ENCODE data around the gene C2CD2L. TPM values are rescaled to one million over a fixed set of nuclear protein-coding genes. Genes with fewer than 3 reads are reported as not detected.

Gene C2CD2L
- total and polyA plus RNA-seq, 2 of the 13 experiments (the other 11 are each of a cell fraction or from before 2014, with no cell fraction given): 3.7 to 5.5 TPM

- POLR2A ChIA-PET: interaction anchor here (1.3 kb wide), 1 partner anchor 11 kb away, joined by 3 read pairs; the partner anchor contains the start of gene C2CD2L
- Histone ChIP-seq H3K4me1 (ENCODE audit: insufficient read depth, low read length) (peaks cover 24% of the 10 kb centered on the region), H3K27ac (ENCODE audit: extremely low read length, insufficient read depth, low read length) (no peak overlapping the region), H3K9ac (ENCODE audit: insufficient read depth, low read depth, low read length) (no peak overlapping the region), H3K4me2 (ENCODE audit: low read depth, low read length) (no peak overlapping the region), H3K9me3 (ENCODE audit: low read length) (no peaks in the 10 kb centered on the region), H4K20me1 (ENCODE audit: insufficient read depth, low read length) (no peaks in the 10 kb centered on the region), H3K4me3 (replicated peaks in 1 of 3; ENCODE audit: insufficient read depth in 1 of 3, low read depth in 2 of 3, low read length in 3 of 3) (no peak overlapping the region), H2AFZ (ENCODE audit: low read length) (no peak overlapping the region), H3K27me3 (ENCODE audit: control insufficient read depth in 1 of 2, insufficient read depth in 2 of 2, low read length in 2 of 2) (no peaks in the 10 kb centered on the region; a peak in 1 of 5 replicates), H3K79me2 (ENCODE audit: insufficient read depth, low read length) (peaks cover 17% of the 10 kb centered on the region), H3K36me3 (replicated peaks in 1 of 2; ENCODE audit: control insufficient read depth in 1 of 2, insufficient read depth in 2 of 2, low read length in 2 of 2) (peaks cover 12% of the 10 kb centered on the region in 2 experiments)
- WGBS (ENCODE audit: low lambda C conversion rate): 96% methylated on average over 5 of the region's 5 CpGs
- CTCF ChIA-PET (ENCODE audit: low intra/inter-chr PET ratio, low total read pairs): no interaction called here
- BruUV-seq (replicated peaks): no TSS peak
- FAIRE-seq (no peak), ATAC-seq (no peak), DNase-seq (ENCODE audit: low spot score) (no peak)
- intact Hi-C loops (cut with micrococcal nuclease; ENCODE audit: unreplicated experiment) (no loop called here), in situ Hi-C loops (cut with HindIII; ENCODE audit: extremely low pct_ligation_motif_present, low pct_unique_long_range_greater_than_20kb) (no loop called here)
- TF ChIP-seq KMT2A (CRISPR knock-in tag; IDR thresholded peaks at IDR 0.05): no peak
- TF ChIP-seq ELK4 (CRISPR knock-in tag; IDR thresholded peaks at IDR 0.05; ENCODE audit: borderline replicate concordance): no peak
- TF ChIP-seq ZNF644 (CRISPR knock-in tag; IDR thresholded peaks at IDR 0.05; ENCODE audit: low read depth): no peak
Measured at GRCh38 chr11:119118227-119118626, 11.1 kb downstream of the C2CD2L start.

- POLR2A ChIA-PET: interaction anchor here (1.3 to 3.0 kb wide), 2 partner anchors 12 to 24 kb away, joined by 3 to 28 read pairs; partner anchors contain the start of gene C2CD2L
- Histone ChIP-seq H3K4me2 (ENCODE audit: low read depth, low read length) (no peak overlapping the region), H3K4me1 (ENCODE audit: insufficient read depth, low read length) (peaks cover 26% of the 10 kb centered on the region), H3K79me2 (ENCODE audit: insufficient read depth, low read length) (peaks cover 17% of the 10 kb centered on the region), H2AFZ (ENCODE audit: low read length) (no peak overlapping the region), H3K9me3 (ENCODE audit: low read length) (no peaks in the 10 kb centered on the region), H3K27ac (ENCODE audit: extremely low read length, insufficient read depth, low read length) (no peak overlapping the region), H3K4me3 (replicated peaks in 1 of 3; ENCODE audit: insufficient read depth in 1 of 3, low read depth in 2 of 3, low read length in 3 of 3) (no peak overlapping the region), H3K27me3 (ENCODE audit: control insufficient read depth in 1 of 2, insufficient read depth in 2 of 2, low read length in 2 of 2) (no peaks in the 10 kb centered on the region; a peak in 1 of 5 replicates), H4K20me1 (ENCODE audit: insufficient read depth, low read length) (no peaks in the 10 kb centered on the region), H3K36me3 (replicated peaks in 1 of 2; ENCODE audit: control insufficient read depth in 1 of 2, insufficient read depth in 2 of 2, low read length in 2 of 2) (peaks cover 6 to 8% of the 10 kb centered on the region in 2 experiments), H3K9ac (ENCODE audit: insufficient read depth, low read depth, low read length) (no peak overlapping the region)
- no peak for FAIRE-seq
- in situ Hi-C loops (cut with HindIII; ENCODE audit: extremely low pct_ligation_motif_present, low pct_unique_long_range_greater_than_20kb): no loop called here
- CTCF ChIA-PET (ENCODE audit: low intra/inter-chr PET ratio, low total read pairs): no interaction called here
- no peak for ATAC-seq
- WGBS (ENCODE audit: low lambda C conversion rate): 94% methylated on average over 1 of the region's 1 CpG
- no TSS peak for BruUV-seq (replicated peaks)
- intact Hi-C loops (cut with micrococcal nuclease; ENCODE audit: unreplicated experiment): no loop called here
- no peak for DNase-seq (ENCODE audit: low spot score)
- TF ChIP-seq TBP (CRISPR knock-in tag; IDR thresholded peaks at IDR 0.05): no peak
- no peak for TF ChIP-seq RARG (CRISPR knock-in tag; IDR thresholded peaks at IDR 0.05; ENCODE audit: low read depth)
- no peak for TF ChIP-seq ZNF263 (CRISPR knock-in tag; IDR thresholded peaks at IDR 0.05)
Measured at GRCh38 chr11:119118946-119119345, 11.8 kb downstream of the C2CD2L start.

Data from HepG2 (cell line).